ENCODE results near the gene SYTL2.
"Not testable (repeated sequence)": the region's sequence is repeated elsewhere in the genome, so short reads cannot be mapped to it uniquely, and the experiment has no call there.

Gene SYTL2

DNA sequence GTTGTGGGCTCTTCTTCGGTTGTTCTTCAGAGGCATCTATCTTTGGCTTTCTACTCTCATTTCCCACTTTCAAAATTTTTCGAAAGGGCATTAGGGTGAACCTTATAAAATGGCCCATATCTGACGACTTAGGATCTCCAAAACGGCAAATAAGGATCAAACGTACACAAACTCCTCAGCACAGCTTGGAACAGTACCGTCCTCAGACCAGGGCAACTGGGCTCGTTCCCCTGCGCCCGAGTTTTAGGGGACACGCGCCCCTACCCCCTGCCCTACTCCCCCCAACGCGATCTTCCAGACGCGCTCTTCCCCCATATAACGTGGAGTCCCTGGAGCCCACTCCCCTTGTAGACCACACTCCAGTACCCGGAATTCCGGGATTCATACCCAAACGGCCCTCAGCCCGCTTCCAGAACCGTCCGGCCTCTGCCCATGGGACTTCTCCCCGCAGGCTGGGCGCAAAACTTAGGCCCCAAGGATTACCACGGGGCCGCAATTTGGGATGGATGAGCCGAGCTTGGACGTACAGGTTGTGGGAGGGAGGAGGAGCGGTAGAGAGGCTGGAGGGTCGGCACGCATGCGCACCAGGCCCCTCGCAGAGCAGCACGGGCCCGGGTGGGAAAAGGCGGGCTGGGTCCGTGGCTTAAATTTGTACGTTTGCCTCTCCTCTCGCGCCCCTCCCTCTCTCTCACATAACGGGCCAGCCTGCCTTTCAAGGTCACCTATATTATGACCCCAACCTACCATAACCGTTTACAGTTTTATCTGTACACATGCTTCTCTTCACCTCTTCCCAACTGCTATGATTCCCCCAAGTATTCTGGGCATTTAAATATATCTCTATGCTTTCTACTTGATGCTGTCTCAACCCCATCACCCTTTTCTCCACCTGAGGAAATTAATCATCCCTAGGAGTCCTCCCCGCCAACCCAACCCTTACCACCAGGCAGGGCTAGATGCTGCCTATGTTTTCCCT lies 128.3 kb downstream of the SYTL2 start:
- DNase-seq, result peak; percentile 64

DNA sequence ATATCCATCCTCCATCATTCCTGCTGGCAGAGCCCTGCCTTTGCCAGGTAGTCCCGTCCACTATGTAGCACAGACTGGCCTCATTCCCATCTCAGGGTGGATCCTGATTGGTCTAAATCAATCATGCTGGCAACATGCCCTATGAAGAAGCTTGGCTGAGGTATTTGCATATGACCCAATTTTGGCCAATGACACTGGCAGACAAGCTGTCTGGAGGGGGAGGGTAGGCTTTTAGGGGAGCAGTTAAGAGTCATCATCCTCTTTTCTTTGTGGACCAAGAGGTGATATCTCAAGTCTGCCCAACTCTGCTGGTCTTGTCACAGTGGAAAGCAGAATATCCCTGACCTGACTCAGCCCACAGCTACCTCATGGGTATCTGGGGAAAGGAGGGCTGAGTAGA lies 130.0 kb downstream of the SYTL2 start:
- DNase-seq, result no peak

DNA sequence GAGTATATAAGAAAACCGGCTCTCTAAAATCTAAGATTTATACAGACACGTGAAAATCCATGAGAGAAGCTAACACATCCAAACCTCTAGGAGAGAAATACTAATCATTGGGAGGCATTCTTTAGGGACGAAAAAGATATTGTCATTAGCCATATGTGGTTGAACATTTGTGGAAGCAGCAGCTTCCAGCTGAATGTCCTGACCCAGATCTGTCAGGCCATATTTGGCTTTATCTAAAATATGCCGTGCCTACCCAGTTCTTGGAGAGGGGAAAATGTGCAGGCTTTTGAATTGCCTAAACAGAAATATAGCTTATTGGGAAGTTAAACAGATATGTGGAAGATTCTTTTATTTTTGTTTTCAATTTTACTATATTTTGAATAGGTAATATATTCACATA lies 131.4 kb downstream of the SYTL2 start:
- DNase-seq, result no peak

DNA sequence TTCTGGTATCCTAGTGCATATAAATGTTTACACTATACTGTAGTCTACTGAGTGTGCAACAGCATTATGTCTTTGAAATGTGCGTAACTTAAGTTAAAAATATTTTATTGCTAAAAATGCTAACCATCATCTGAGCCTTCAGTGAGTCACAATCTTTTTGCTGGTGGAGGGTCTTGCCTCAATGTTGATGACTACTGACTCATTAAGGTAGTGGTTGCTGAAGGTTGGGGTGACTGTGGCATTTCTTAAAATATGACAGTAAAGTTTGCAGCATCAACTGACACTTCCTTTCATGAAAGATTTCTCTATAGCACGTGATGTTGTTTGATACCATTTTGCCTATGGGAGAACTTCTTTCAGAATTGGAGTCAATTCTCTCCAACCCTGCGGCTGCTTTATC lies 137.5 kb downstream of the SYTL2 start:
- DNase-seq, result no peak

DNA sequence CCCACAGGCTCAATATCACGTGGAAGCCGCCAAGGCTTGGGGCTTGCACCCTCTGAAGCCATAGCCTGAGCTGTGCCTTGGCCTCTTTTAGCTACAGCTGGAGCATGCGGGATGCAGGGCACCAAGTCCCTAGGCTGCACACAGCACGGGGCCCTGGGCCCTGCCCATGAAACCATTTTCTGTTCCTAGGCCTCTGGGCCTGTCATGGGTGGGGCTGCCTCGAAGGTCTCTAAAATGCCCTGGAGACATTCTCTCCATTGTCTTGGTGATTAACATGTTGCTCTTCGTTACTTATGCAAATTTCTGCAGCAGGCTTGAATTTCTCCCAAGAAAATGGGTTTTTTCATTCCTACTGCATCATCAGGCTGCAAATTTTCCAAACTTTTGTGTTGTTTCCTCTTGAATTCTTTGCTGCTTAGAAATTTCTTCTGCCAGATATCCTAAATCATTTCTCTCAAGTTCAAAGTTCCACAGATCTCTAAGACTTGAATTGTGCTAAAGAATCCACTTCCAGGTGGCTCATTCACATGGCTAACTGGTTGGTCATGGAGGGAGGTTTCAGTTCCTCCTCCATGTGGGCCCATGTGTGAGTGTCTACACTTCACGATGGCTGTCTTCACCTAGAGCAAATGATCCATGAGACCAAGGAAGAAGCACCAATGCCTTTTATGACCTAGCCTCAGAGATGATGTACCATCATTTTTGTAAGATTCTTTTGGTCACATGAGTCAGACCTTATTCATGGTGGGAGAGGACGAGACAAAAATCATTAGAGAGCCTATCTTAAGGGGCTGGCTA lies 138.6 kb downstream of the SYTL2 start:
- no peak for DNase-seq

DNA sequence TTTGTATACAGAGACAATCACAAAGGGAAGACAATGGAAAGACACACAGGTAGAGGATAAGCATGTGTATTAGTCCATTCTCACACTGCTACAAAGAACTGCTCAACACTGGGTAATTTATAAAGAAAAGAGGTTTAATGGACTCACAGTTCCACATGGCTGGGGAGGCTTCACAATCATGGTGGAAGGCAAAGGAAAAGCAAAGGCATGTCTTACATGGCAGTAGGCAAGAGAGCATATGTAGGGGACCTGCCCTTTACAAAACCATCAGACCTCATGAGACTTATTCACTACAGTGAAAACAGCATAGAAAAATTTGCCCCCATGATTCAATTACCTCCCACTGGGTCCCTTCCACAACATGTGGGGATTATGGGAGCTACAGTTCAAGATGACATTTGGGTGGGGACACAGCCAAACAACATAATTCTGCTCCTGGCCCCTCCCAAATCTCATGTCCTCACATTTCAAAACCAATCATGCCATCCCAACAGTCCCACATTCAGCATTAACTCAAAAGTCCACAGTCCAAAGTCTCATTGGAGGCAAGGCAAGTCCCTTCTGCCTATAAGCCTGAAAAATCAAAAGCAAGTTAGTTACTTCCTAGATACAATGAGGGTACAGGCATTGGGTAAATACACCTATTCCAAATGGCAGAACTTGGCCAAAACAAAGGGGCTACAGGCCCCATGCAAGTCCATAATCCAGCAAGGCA lies 139.8 kb downstream of the SYTL2 start:
- DNase-seq, result not testable (repeated sequence)

DNA sequence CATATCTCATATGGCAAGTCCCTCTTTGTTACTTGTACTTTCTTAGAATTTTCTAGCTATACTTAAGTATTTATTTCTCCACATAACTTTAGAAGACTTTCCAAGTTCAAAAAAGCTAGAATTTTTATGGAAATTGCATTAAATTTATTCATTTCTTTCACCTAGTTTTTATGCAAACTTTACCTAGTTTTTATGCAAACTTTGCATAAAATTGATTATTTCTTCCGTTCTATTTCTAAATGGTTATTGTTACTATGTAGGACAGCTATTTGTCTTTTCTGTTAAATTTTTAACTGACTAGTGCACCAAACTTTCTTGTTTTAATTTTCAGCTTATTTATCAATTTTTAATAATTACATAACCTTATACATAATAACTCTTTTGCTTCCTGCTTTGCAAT lies 142.8 kb downstream of the SYTL2 start:
- no peak for DNase-seq

DNA sequence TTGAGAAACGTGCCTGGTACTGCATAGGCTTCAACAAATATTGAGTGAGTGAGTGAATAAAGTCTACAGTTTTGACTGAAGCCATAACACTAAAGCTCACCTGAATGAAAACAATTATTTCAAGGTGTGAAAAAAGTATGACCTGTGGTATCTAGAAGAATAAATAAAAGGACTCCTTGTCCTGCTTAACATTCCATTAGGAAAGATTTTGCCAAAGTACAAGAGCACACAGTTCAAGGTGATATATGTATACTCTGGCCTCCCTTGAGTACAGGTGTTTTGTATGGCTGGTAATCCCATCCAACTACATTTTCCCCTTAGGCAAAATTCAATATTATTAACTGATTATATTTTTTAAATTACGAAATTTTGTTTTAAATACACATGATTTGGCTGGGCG lies 144.3 kb downstream of the SYTL2 start:
- no peak for DNase-seq

DNA sequence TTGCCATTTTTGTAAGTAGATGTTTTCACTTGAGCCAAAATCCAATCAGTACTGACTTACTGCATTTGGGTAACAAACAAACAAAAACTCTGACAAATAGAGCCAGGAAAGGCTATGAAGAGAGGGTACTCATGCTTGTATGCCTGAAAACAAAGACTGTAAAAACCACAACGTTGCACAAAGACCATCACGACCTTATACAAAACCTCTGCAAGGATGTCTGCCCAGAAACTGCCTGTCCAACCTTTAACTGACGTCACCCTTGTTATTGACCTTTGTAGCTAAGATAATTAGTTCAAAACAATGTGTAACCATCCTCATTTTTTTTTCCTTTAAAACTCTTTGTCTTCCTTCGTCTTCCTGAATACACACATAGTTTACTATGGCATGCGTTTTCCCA lies 145.2 kb downstream of the SYTL2 start:
- DNase-seq, result no peak

DNA sequence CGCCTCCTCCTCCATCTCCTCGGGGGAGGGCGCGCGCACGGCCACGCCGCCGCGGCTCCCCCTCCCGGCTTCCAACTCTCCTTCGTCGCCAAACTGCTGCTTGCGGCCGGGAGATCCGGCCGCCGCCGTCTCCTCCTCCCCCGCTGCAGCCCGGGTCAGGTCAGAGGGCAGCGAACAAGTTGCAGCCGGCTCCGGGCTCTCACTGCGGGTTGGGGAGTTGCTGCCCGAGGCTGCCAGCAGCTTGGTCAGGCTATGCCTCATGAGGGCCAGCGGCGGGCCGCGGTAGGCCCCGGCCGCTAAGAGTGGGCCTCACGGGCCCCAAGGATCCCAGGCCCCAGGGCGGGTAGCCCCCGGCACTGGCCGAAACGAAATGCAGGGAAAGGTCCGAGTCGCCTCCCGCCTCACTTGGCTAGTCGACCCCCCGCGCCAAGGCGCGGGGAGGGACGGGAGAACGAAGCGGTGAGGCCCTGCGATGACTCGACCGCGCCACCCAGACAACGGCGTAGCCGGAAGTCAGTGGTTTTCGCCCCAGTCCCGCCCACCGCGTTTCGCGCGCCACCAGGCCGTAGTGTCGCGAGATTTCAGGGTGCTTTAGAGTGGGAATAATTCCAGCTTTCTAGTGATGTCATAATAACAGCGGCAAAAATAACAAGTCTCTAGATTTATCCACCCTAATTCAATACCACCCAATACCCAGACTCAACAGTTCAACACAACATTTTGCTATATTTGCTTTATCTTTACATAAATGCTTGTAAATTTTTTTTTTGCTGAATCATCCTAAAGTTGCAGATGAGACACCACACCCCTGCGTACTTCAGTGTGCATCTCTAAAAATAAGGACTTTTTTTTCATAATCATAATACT lies 146.1 kb downstream of the SYTL2 start, which contains the start of gene CREBZF:
Gene CREBZF (minus strand): TSS at position 515 of the 867 bp plus-strand sequence. CDS start 254 bp downstream, at position 261.
- DNase-seq, result peak; percentile 92

DNA sequence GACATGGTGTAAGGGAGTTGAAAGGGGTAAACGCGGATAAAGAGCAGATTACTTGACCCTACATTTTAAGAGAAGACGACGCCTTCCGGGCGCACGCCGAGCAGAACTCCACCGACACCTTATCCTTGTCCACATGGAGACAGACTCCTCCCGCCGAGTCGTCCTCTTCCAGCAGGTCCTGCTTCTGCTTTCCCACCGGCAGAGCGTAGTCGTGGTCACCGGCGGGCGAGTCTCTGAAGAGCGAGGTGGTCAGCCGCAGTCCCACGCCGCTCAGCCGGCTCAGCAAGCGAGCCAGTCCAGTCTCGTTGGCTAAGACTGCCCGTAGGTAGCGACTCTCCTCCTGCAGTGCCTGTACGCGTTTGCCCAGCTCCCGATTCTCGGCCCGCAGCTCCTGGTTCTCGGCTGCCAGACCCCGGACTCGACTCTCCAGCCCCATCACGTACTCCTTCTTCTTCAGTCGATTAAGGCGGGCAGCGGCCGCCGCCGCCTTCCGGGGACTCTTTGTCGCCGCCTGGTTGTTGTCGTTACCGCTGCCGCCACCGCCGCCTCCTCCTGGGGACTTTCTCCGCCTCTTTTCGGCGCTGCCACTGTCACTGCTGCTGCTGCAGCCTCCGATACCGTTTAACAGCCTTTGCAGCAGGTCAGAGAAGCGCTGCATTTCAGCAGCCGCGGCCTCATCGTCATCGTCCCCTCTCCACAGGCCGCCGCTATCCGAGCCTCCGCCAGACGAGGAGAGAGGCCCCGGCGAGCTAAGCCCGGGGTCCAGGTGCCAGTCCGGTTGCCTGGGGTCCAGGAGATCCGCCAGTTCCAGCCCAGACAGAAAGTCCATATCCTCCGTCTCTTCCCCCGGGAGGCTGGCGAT lies 147.0 kb downstream of the SYTL2 start:
- DNase-seq, result peak; percentile 87

DNA sequence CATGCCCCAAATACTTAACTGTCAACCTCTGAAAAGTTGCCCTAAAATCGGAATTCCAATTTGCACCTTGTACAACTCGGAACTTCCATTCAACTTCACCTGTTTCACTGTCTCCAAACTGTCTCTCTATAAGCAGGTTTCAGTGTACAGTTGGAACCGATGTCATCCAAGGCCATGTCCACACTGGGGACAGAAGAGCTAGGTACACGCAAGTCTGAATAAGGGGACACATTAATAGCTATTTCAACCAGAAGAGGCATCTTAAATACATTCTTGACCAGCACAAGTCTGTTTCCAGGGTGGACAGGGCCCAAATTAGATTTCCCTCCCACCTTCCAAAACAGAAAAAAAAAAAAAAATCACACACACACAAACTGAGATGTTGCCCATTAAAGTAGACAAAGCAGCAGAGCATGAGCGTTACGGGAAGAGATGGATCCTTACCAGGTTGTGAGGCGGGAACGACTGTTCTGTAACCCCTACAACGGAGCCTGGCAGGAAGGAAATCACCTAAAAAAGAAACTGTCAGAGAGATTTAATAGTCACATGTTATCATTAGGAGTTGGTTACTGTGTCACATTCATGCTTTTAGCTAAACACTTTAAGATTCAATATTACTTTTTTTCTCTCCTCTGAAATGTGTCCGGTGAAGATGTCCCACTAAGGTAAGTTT lies 147.7 kb downstream of the SYTL2 start:
- DNase-seq, result no peak

DNA sequence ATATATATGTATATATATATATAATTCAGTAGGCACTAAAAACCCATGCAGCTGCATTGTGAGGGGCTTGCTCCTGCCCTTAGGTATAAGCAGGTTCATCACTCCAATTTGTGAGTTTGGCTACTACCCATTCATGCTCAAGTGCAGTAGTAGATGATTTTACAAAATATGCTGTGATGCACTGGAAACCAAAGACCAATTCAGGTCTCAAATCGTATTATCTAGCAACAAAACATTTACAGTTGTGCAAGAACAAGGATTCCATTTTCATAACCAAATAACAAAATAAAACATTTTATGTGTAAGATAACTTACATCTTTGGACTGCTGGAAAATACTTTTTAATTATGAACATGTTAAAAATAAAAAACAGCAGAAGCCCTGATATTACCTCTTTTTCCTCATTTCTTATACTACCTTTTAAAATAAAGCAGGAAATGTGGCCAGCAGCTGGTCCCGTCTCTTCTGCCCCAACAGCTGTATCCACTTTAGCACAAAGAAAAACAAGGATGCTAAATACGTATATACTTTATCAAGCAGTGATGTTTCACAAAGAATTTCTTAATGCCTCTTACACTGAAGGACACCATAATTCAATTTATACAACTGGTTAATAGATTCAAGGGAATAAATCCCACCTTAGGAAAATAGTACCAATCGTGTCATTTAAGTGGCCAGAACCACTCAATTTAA lies 148.8 kb downstream of the SYTL2 start:
- no peak for DNase-seq

DNA sequence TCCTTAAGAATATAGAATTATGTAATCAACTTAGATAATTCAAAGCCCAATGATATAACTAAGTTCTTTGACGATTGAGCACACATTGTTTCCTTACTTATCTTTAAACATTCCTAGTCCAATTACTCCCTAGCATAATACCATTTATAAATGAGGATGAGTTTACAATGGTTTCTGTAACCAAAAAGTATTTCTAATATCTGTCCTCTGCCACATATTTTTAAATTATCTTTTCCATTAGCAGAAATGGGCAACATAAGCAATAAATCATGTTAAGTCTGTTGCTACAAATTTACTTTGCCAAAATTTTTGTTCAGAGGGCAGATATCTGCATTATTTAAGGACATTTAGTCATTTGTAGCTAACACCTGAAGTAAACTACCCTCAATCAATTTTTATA lies 152.8 kb downstream of the SYTL2 start:
- DNase-seq, result no peak

DNA sequence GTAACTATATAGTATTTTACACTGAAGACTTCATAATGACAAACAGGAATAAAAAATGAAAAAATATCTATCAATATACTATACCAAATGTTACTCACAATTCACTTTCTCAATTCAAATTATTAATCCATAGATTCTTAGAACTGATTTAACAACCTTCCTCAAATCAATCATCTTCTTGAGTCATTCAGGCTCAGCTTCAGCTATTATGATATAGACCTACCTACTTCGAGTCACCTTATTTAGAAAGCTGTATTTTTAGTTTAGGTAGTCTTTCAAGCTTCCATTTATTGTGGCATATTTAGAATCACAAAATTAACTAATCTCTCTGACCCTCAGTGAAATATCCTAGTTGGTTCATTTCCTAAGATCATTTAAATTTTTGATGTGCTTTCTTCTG lies 154.2 kb downstream of the SYTL2 start:
- DNase-seq, result no peak

DNA sequence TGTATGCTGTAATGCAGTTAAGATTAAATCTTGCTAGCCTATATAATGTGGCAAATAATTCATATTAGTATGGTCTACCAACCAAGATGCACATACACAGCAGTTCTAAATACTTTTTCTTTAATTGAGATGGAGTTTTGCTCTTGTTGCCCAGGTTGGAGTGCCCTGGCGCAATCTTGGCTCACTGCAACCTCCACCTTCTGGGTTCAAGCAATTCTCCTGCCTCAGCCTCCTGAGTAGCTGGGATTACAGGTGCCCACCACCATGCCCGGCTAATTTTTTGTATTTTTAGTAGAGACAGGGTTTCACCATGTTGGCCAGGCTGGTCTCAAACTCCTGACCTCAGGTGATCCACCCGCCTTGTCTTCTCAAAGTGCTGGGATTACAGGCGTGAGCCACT lies 156.6 kb downstream of the SYTL2 start:
- not testable (repeated sequence) for DNase-seq

DNA sequence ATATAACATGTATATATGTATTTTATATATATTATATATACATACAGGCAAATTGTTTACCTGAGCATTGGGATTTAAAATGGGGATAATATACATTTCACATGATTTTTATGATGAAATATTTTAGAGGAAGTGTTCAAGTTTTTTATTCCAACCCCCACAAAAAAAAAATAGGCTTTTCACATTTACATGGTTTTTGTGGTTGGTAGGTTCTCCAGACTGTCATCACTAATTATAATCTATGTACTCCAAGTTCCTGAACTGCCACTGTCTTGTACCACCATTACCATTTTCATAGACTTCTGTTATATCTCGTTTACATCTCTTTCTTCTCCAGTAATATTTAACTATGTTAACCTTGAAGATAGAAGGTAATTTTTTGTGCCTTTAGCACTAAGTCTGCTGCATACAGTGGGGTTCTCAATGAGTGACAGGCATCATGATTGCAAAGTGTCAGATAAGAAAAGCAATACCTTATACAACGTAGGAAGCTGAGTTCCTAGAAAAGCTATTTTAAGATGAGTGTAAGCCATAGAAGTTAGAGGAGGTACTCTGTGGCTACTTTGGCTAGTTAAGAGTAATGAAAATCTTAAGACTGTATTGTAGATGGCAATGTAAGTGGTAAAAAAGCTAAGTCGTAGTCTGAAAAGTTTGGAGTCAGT lies 158.0 kb downstream of the SYTL2 start:
- DNase-seq, result no peak

DNA sequence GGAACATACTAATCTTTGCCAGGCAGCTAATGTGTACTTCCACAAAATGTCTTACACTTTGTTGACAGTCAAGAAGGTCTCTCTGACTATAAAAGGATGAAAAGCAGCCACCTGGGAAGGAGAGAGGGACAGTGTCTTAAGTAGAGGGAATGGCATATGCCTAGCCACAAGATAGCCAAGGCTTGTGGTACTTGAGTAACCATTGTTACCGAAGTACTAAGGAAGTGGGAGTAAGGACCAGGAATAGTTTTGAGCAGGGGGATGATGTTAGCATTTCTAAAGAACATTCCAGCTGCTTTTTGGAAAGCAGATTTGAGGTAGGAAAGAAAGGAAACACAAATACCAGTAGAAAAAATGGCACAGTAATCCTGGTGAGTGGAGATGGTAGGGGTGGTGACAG lies 159.8 kb downstream of the SYTL2 start:
- no peak for DNase-seq

DNA sequence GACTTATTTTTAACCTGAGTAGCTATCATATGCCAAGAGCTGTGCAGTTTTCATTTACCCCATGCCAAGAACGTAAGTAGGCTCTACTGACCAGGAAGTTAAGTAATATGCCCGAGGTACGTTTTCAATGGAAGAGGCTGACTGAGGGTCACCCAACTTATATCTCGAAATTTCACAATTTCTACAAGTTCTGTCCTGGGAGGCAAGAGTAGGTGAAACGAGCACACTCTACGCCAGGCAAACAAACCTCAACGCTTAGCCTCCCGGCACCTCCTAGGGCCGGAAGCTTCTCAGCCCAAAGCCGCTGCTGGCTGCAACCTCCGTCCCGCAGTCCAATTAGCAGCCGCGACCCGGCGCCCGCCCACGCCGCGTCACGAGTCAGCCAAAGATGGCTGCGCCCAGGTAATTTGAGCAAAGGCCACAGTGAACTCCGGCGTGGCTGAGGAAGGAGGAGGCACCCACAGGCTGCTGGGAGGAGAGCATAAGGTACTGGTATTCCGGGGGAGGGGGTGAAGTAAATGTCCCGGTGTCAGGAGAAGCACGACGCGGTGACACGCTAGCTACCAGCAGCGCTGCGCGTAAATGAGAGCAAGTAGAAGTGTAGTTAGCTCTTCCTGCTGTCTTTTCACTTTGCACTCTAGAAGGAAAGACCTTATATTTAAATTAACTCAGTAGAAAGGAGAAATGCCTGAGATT lies 163.2 kb downstream of the SYTL2 start, which contains the start of gene TMEM126A:
Gene TMEM126A (plus strand): TSS at position 364 of the 696 bp plus-strand sequence. CDS start 2,289 bp downstream, outside the sequence.
- peak; percentile 86 for DNase-seq
